Glomerular visceral epithelial cell (primary cell): ENCODE results near the gene TXNL1.
"Not testable (repeated sequence)": the region's sequence is repeated elsewhere in the genome, so short reads cannot be mapped to it uniquely, and the experiment has no call there.

ENCODE experiments used
- DNase-seq: peaks from one replicate; pipeline ENCODE4 v3.0.0-alpha.2; 2016; ENCODE audit errors: extremely low spot score

TXNL1 gene

GRCh38 chr18:56645415-56646016 is 7.1 kb upstream of the TXNL1 start:
- peak; percentile 15 for DNase-seq

- no peak for DNase-seq
Measured at GRCh38 chr18:56643381-56643780, 5.0 kb upstream of the TXNL1 start.

GRCh38 chr18:56641714-56642337 is 3.4 kb upstream of the TXNL1 start:
- DNase-seq, result no peak

GRCh38 chr18:56639571-56639970 is 1.2 kb upstream of the TXNL1 start:
- no peak for DNase-seq

- DNase-seq, result no peak
Measured at GRCh38 chr18:56639104-56639381, 651 bp upstream of the TXNL1 start.

- no peak for DNase-seq
Measured at GRCh38 chr18:56637711-56638231, 621 bp downstream of the TXNL1 start.

- DNase-seq, result no peak
Measured at GRCh38 chr18:56637176-56637575, 1.2 kb downstream of the TXNL1 start.

GRCh38 chr18:56635007-56635406 is 3.4 kb downstream of the TXNL1 start:
- no peak for DNase-seq

- no peak for DNase-seq
Measured at GRCh38 chr18:56632070-56633022, 6.0 kb downstream of the TXNL1 start.

- DNase-seq, result no peak
Measured at GRCh38 chr18:56627991-56628390, 10.4 kb downstream of the TXNL1 start.

GRCh38 chr18:56615738-56616520 is 22.5 kb downstream of the TXNL1 start:
- DNase-seq, result no peak

GRCh38 chr18:56606618-56607017 is 31.8 kb downstream of the TXNL1 start:
- DNase-seq, result no peak

GRCh38 chr18:56598422-56598821 is 40.0 kb downstream of the TXNL1 start:
- no peak for DNase-seq

GRCh38 chr18:56593906-56594305 is 44.5 kb downstream of the TXNL1 start:
- peak; percentile 16 for DNase-seq

GRCh38 chr18:56580026-56580425 is 58.4 kb downstream of the TXNL1 start:
- DNase-seq, result no peak

GRCh38 chr18:56579451-56579850 is 58.9 kb downstream of the TXNL1 start:
- DNase-seq, result no peak

GRCh38 chr18:56576826-56577573 is 61.4 kb downstream of the TXNL1 start:
- no peak for DNase-seq

- peak; percentile 51 for DNase-seq
Measured at GRCh38 chr18:56575819-56576663, 62.4 kb downstream of the TXNL1 start.

- DNase-seq, result no peak
Measured at GRCh38 chr18:56574861-56575260, 63.5 kb downstream of the TXNL1 start.

- DNase-seq, result not testable (repeated sequence)
Measured at GRCh38 chr18:56572267-56572666, 66.1 kb downstream of the TXNL1 start.
